ENCODE results near the gene ZNF516.

Gene ZNF516

DNA sequence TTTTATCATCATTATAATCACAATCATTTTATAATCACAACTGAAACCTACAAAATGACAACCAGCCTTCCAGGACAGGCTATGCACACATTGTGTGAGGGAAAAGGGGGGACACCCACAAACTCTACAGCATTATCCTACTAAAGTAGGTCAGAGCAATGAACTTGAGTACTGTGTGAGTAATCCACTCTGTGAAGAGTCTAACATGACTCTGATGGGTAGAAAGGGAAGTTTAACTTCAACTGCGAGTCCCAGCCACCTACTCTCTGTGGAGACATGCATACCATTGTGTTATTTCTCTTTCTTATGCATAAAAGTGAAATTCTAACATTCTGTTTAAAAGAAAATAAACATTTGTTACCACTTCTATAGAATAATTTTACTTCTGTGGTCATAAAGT is 177.9 kb downstream of the ZNF516 start:
- no peak for DNase-seq

GRCh38 chr18:76315722-76316230 is 179.3 kb downstream of the ZNF516 start:
- DNase-seq: no peak

GRCh38 chr18:76314496-76314895 is 180.5 kb downstream of the ZNF516 start:
- no peak for DNase-seq

- DNase-seq: no peak
Measured at GRCh38 chr18:76314015-76314414, 181.0 kb downstream of the ZNF516 start.

All from left hindlimb (tissue), 1 donor.